K562 (cell line): ENCODE measurements around the gene NTN3.

Experiments used
- CHCHD3 ChIP-seq: fragments of 250-450 bp; sonication (Bioruptor Pico); IDR thresholded peaks from 2 replicates; pipeline ENCODE4 v2.1.2; 2022; ENCODE audit warnings: mild to moderate bottlenecking
- DACH1 ChIP-seq: fragments of 450-650 bp; IDR thresholded peaks from 2 replicates; pipeline ENCODE4 v1.6.1; 2018; ENCODE audit not compliant: partially characterized antibody
- FOXJ2 ChIP-seq: fragments of 200-800 bp; sonication (Bioruptor generic); IDR thresholded peaks from 2 replicates; pipeline ENCODE4 v1.6.1; 2016; ENCODE audit warnings: missing genetic modification characterization, missing compliant biosample characterization
- PATZ1 ChIP-seq: fragments of 250-450 bp; sonication (Bioruptor Pico); IDR thresholded peaks from 2 replicates; pipeline ENCODE4 v1.5.0; 2020; ENCODE audit warnings: mild to moderate bottlenecking, borderline replicate concordance
- RAD21 ChIP-seq, 2 experiments: fragments of 250-450 bp in 1 of 2; fragments of 450-650 bp in 1 of 2; sonication (Bioruptor Pico) in 1 of 2; formaldehyde crosslinking in 1 of 2; IDR thresholded peaks in 1 of 2; conservative IDR thresholded peaks in 1 of 2; 2 replicates each; pipeline versions ENCODE4 v1.4.0 to v1.8.0; 2020 to 2022; ENCODE audit warnings: mild to moderate bottlenecking in 2 of 2, moderate library complexity in 1 of 2
- RUNX1 ChIP-seq: sonication (generic); IDR thresholded peaks from 2 replicates; pipeline ENCODE4 v1.6.1; 2016; ENCODE audit warnings: antibody characterized with exemption, low read depth
- SPI1 ChIP-seq: IDR thresholded peaks from 2 replicates; pipeline ENCODE4 v1.6.1; 2011; ENCODE audit warnings: low read depth, low read length, control low read depth, borderline replicate concordance
- SREBF1 ChIP-seq: fragments of 150-350 bp; IDR thresholded peaks from 2 replicates; pipeline ENCODE4 v1.6.1; 2014; ENCODE audit warnings: antibody characterized with exemption, low read depth, low read length, borderline replicate concordance
- STAG1 ChIP-seq: sonication (generic); formaldehyde crosslinking; IDR thresholded peaks from 2 replicates; pipeline ENCODE4 v1.5.0; 2020; ENCODE audit warnings: missing genetic modification reagents, borderline replicate concordance
- TSC22D4 ChIP-seq: fragments of 450-650 bp; IDR thresholded peaks from 2 replicates; pipeline ENCODE4 v1.6.1; 2016; ENCODE audit warnings: missing genetic modification characterization, missing biosample characterization, control low read depth
- ZNF174 ChIP-seq: fragments of 250-450 bp; sonication (Bioruptor Pico); IDR thresholded peaks from 2 replicates; pipeline ENCODE4 v1.4.0; 2020; ENCODE audit warnings: mild to moderate bottlenecking
- ZNF311 ChIP-seq: fragments of 250-450 bp; sonication (Bioruptor Pico); IDR thresholded peaks from 2 replicates; pipeline ENCODE4 v1.4.0; 2020; ENCODE audit warnings: mild to moderate bottlenecking, moderate library complexity
- TF ChIP-seq, protein P1 (sequence below), 3 experiments: IDR thresholded peaks in 2 of 3; conservative IDR thresholded peaks in 1 of 3; 2 replicates each; pipeline ENCODE4 v1.5.1; 2011 to 2012; ENCODE audit warnings: low read length in 3 of 3, mild to moderate bottlenecking in 3 of 3, control low read depth in 2 of 3, improper control_type of control experiment in 1 of 3, inconsistent platforms in 1 of 3, low read depth in 1 of 3, mixed read lengths in 1 of 3, moderate library complexity in 1 of 3; ENCODE audit not compliant: insufficient read depth in 2 of 3
- TF ChIP-seq, protein P2 (sequence below), 3 experiments: fragments of 200-800 bp in 1 of 3; fragments of 250-450 bp in 1 of 3; fragments of 450-650 bp in 1 of 3; sonication (Bioruptor Pico) in 1 of 3; sonication (Bioruptor generic) in 1 of 3; formaldehyde crosslinking in 1 of 3; IDR thresholded peaks; 2 replicates each; pipeline versions ENCODE4 v1.6.1 to v1.8.0; 2016 to 2022; ENCODE audit warnings: mild to moderate bottlenecking in 2 of 3, missing genetic modification characterization in 2 of 3, missing compliant biosample characterization in 1 of 3, moderate library complexity in 1 of 3

DNA sequence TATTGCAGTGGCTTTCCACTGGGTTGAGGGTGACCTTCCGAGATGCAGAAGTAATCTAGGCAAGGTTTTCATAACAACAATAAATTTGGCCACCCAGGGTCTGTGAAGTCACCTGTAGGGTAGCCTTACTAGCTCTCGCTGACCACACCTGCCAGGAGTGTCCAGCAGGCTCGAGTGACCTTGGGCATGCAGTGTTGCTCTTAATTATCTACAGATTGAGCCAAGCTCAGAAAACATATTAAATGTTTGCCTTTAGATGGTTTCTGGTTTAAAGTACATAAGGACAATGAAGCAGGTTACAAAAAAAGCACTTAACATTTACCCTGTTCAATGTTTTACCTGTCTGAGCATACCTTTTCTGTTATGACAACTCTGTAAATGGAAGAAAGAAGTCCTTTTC, 5.6 kb downstream of the NTN3 start:
- TF ChIP-seq, protein P1, sequence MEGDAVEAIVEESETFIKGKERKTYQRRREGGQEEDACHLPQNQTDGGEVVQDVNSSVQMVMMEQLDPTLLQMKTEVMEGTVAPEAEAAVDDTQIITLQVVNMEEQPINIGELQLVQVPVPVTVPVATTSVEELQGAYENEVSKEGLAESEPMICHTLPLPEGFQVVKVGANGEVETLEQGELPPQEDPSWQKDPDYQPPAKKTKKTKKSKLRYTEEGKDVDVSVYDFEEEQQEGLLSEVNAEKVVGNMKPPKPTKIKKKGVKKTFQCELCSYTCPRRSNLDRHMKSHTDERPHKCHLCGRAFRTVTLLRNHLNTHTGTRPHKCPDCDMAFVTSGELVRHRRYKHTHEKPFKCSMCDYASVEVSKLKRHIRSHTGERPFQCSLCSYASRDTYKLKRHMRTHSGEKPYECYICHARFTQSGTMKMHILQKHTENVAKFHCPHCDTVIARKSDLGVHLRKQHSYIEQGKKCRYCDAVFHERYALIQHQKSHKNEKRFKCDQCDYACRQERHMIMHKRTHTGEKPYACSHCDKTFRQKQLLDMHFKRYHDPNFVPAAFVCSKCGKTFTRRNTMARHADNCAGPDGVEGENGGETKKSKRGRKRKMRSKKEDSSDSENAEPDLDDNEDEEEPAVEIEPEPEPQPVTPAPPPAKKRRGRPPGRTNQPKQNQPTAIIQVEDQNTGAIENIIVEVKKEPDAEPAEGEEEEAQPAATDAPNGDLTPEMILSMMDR (IDR thresholded peaks at IDR 0.05 in 2 of 3, conservative IDR thresholded peaks at IDR 0.05 in 1 of 3; ENCODE audit: insufficient read depth in 2 of 3, low read depth in 1 of 3, low read length in 3 of 3) = no peak
- no peak for TF ChIP-seq ZNF311 (CRISPR knock-in tag)
- no peak for TF ChIP-seq SPI1
- no peak for TF ChIP-seq PATZ1 (CRISPR knock-in tag)
- no peak for TF ChIP-seq ZNF174 (CRISPR knock-in tag)
- no peak for TF ChIP-seq TSC22D4 (tag)
- no peak for TF ChIP-seq SREBF1
- TF ChIP-seq CHCHD3 (CRISPR knock-in tag) = no peak
- TF ChIP-seq, protein P2, sequence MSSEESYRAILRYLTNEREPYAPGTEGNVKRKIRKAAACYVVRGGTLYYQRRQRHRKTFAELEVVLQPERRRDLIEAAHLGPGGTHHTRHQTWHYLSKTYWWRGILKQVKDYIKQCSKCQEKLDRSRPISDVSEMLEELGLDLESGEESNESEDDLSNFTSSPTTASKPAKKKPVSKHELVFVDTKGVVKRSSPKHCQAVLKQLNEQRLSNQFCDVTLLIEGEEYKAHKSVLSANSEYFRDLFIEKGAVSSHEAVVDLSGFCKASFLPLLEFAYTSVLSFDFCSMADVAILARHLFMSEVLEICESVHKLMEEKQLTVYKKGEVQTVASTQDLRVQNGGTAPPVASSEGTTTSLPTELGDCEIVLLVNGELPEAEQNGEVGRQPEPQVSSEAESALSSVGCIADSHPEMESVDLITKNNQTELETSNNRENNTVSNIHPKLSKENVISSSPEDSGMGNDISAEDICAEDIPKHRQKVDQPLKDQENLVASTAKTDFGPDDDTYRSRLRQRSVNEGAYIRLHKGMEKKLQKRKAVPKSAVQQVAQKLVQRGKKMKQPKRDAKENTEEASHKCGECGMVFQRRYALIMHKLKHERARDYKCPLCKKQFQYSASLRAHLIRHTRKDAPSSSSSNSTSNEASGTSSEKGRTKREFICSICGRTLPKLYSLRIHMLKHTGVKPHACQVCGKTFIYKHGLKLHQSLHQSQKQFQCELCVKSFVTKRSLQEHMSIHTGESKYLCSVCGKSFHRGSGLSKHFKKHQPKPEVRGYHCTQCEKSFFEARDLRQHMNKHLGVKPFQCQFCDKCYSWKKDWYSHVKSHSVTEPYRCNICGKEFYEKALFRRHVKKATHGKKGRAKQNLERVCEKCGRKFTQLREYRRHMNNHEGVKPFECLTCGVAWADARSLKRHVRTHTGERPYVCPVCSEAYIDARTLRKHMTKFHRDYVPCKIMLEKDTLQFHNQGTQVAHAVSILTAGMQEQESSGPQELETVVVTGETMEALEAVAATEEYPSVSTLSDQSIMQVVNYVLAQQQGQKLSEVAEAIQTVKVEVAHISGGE (CRISPR knock-in tag; IDR thresholded peaks at IDR 0.05) = no peak
- TF ChIP-seq DACH1 = no peak
- TF ChIP-seq RUNX1 = no peak
- TF ChIP-seq RAD21 (CRISPR knock-in tag; conservative IDR thresholded peaks at IDR 0.05 in 1 of 2, IDR thresholded peaks at IDR 0.05 in 1 of 2) = no peak
- no peak for TF ChIP-seq FOXJ2 (tag)
- no peak for TF ChIP-seq STAG1 (CRISPR knock-in tag)
